GM20431 (cell line): ENCODE data around the gene RABGGTA.

ENCODE experiments used
- in situ Hi-C: fragments of 300-500 bp; cut with MseI, MboI; formaldehyde crosslinking; loops from one replicate; pipeline ENCODE4 v1.15.0; 2020; ENCODE audit warnings: low sequenced_read_pairs; ENCODE audit not compliant: unreplicated experiment

Gene RABGGTA, protein sequence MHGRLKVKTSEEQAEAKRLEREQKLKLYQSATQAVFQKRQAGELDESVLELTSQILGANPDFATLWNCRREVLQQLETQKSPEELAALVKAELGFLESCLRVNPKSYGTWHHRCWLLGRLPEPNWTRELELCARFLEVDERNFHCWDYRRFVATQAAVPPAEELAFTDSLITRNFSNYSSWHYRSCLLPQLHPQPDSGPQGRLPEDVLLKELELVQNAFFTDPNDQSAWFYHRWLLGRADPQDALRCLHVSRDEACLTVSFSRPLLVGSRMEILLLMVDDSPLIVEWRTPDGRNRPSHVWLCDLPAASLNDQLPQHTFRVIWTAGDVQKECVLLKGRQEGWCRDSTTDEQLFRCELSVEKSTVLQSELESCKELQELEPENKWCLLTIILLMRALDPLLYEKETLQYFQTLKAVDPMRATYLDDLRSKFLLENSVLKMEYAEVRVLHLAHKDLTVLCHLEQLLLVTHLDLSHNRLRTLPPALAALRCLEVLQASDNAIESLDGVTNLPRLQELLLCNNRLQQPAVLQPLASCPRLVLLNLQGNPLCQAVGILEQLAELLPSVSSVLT

DNA sequence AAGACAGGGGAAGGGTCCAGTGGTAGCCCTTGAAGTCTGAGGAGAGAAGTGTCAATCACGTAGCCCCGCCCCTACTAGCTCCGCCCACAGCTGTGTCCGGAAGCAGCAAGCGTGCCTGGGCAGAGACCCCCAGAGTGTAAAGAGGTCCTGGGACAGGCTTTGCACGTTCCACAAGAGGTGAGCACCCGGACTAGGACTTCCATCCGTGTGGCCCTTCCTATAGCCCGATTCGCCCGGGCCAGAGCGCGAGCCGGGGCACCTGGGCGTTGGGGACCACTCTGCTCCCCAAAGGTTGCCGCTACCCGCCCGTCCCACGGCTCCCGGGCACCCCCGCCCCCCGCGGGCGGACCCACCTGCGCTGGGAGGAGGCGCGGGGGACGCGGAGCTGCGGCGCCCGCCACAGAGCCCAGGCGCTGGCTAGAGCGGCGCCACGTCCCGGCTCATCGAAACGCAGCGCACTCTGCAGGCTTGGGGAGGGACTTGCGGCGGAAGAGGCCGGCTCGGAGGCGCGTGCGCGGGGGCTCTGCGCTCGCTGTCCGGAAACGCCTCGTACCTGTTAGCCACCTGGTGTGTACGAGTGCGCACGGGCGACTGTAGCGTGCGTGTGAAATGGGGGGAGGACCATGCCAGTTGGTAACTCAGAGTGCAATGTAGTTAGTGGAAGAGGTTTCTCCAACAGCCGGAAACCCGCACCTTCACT lies at the start of gene RABGGTA:
RABGGTA (minus strand) TSS at position 464 of the 700 bp plus-strand sequence. CDS start 482 bp downstream, outside the sequence.
- in situ Hi-C loops: no loop called here

DNA sequence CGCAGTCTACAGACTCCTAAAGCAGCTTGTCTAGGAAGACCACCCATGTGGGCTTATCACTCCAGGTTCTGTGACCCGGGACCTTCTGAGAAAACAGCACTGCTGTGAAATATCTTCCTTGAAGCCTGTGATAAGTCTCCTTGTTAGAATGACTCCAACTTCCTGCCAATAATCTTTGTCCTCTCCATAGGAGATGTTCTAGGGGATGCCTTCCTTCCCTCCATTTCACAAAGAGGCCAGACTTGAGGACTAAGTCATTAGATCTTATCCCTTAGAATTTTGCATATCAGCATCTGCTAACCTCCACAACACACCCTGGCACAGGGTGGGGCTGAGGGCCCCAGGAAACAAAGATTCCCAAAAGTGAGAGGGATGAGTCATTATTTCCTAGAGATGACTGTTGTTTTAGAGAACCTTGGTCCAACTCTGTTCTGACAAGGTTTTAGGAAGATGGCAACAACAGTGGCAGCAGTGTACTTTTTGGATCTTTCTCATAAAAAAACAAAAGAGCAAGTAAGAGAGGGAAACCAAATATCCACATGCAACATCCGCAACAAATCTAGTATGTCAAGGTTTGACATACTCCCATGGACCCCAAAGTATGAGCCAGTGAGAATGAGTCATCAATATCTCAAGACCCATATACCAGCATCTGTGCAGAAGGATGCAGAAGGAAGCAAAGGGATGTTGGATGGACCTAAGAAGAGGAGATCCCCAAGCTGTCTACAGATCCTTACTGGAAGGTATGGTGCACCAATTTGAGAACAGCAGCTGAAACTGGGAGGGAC lies 45.9 kb upstream of the RABGGTA start:
- in situ Hi-C loops: no loop called here

DNA sequence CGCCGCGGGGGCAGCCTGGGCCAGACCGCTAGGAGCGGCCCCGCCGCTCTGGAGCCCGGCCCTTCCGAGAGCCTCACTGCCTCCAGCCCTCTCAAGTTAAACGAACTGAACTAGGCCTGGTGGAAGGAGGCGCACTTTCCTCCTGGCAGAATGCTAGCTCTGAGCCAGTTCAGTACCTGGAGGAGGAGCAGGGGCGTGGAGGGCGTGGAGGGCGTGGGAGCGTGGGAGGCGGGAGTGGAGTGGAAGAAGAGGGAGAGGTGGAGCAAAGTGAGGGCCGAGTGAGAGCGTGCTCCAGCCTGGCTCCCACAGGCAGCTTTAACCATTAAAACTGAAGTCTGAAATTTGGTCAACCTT lies 45.2 kb upstream of the RABGGTA start:
- in situ Hi-C loops: no loop called here

DNA sequence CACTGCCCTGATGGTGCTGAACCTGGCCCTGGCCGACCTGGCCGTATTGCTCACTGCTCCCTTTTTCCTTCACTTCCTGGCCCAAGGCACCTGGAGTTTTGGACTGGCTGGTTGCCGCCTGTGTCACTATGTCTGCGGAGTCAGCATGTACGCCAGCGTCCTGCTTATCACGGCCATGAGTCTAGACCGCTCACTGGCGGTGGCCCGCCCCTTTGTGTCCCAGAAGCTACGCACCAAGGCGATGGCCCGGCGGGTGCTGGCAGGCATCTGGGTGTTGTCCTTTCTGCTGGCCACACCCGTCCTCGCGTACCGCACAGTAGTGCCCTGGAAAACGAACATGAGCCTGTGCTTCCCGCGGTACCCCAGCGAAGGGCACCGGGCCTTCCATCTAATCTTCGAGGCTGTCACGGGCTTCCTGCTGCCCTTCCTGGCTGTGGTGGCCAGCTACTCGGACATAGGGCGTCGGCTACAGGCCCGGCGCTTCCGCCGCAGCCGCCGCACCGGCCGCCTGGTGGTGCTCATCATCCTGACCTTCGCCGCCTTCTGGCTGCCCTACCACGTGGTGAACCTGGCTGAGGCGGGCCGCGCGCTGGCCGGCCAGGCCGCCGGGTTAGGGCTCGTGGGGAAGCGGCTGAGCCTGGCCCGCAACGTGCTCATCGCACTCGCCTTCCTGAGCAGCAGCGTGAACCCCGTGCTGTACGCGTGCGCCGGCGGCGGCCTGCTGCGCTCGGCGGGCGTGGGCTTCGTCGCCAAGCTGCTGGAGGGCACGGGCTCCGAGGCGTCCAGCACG lies 44.6 kb upstream of the RABGGTA start:
- in situ Hi-C loops: no loop called here

DNA sequence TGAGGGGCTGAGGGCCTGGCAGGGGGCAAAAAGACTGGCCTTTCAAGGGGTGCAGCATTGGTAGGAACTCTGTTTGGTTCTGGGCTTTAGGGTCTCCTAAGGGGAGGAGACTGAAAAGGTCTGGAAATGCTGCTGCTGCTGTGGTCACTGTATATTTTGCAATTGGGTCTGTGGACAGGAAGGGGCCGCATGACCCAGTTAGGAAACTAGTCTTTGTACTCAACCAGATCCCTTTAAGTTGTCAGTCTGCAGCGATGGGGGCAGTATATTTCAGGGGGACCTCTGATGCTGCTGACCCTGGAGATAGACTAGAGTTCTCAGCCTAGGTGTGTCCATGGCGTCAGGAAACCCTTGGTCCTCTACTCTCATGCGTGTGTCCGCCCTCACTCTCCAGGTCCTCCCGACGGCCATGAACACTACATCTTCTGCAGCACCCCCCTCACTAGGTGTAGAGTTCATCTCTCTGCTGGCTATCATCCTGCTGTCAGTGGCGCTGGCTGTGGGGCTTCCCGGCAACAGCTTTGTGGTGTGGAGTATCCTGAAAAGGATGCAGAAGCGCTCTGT lies 43.9 kb upstream of the RABGGTA start:
- in situ Hi-C loops: no loop called here

DNA sequence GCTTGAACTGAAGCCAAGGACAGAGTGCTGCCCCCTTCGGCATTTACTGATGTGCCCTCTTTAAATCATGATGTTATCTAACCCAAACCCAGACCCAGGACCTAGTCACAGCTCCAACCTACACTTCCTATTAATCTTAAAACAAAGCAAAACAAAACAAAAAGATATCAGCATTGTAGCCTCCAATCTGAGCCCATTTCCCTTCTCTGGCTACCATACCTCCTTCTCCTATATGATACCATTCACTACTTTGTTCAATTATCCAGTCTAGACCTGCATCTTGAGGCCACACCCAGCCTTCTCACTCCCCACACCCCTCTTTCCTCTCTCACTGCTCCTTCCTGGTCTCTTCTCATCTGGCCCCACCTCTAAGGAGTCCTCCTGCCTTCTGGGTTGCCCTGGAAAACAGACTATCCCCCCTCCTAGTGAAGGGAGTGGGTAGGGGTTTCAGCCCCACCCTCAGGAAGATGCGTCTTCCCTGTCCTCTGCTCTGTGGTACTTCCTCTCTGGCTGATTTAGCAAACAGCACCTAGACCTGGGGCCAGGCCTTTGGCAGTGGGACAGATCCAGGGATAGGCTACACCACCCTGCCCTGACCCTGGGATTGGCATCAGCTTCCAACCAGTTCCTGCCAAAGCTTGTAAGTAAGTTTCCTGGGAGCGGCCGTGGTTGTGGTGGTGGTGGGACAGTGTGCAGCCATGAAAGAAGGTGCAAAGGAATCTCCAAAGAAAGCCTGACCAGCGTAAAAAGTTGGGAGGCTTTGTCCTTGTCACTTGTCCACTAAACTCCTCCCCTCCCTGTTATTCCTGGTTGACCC lies 43.2 kb upstream of the RABGGTA start:
- in situ Hi-C loops: no loop called here

DNA sequence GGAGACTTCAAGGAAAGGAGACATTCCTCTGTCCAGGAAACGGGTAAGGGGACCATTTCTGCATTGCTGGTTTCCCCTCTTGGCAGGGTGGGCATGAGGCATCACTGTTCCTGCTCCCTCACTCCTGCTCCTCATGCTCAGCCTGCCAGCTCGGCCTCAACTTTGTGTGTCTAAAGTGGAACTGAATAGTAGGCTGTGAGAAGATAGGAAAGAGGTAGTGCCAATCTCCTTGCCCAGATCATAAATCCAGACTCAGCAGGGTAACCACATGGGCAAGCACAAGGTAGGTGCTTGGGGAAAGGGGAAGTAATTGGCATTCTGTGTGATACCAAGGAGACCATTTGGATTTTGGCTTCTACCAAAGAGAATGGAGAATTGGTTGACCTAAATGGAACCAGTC lies 42.5 kb upstream of the RABGGTA start:
- in situ Hi-C loops: no loop called here

DNA sequence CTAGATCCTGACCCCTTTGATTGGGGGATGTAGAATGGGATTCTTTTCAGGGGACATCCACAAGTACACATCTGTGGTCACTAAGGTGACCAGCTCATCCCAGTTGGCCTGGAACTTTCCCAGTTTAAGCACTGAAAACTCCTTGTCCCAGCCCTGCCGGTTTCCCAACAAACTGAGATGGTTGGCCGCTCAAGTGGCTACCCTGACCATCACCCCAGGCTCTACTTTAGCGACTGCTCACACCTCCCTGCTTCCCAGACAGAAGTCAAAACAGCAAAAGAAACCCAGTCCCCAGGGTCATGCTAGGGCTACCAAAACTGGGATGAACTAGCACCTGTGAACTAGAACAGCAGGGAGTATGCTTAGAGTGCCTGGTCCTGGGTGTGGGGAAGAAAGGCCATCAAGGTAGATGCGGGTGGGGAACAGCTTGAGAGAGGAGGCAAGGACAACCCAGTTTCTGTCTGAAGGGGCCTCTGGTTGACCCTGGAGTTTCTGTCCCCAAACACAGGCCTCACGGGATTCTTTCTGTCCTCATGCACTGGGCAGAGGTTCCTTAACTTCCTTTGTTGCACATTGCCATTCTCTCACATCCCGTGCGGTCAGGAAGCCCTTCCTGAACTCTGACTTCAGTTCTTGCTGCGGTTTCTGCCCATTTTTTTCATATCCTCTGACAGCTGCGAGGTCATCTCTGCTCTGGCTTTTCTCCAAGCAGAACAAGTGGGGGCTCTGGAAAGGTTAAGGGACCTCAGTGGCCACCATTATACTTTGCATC lies 41.5 kb upstream of the RABGGTA start:
- in situ Hi-C loops: no loop called here

DNA sequence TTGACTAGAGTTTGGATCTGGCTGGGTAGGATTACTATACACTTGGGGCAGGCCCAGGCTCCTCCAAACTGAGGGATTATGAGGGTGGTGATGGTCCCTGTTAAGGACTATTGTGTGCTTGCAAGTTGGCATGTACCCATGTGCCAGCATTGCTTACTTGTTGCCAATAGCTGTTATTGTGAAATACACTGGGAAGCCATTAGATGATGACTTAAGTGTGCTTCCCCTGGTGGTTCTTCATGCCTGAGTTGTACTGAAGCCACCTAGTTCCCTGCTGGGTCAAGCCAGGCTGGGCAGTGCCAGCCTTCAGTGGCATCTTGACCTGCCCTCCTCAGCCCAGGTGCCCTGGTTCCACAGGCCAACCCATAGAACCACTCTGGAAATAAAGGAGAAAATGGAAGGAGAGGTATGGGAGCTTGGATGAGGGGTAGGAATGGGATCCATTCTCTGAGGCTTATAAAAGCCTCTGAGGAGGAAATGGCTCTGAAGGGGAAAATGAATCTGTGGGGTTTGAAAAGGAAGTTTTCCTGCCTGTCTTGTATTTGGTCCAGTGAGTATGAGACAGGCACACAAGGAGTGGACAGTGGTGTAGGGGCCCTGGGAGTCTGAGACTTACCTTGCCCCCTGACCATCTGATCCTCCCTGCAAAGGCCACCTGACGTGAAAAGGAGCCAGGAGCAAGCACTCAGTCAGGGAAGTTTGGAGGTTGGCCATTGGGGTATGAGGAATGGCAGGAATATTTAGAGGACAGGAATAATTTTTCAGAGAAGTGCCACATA lies 40.6 kb upstream of the RABGGTA start:
- in situ Hi-C loops: no loop called here

DNA sequence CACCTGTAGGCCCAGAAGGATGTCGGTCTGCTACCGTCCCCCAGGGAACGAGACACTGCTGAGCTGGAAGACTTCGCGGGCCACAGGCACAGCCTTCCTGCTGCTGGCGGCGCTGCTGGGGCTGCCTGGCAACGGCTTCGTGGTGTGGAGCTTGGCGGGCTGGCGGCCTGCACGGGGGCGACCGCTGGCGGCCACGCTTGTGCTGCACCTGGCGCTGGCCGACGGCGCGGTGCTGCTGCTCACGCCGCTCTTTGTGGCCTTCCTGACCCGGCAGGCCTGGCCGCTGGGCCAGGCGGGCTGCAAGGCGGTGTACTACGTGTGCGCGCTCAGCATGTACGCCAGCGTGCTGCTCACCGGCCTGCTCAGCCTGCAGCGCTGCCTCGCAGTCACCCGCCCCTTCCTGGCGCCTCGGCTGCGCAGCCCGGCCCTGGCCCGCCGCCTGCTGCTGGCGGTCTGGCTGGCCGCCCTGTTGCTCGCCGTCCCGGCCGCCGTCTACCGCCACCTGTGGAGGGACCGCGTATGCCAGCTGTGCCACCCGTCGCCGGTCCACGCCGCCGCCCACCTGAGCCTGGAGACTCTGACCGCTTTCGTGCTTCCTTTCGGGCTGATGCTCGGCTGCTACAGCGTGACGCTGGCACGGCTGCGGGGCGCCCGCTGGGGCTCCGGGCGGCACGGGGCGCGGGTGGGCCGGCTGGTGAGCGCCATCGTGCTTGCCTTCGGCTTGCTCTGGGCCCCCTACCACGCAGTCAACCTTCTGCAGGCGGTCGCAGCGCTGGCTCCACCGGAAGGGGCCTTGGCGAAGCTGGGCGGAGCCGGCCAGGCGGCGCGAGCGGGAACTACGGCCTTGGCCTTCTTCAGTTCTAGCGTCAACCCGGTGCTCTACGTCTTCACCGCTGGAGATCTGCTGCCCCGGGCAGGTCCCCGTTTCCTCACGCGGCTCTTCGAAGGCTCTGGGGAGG lies 39.5 kb upstream of the RABGGTA start, which contains the start of gene LTB4R:
LTB4R (plus strand) TSS at position 857 of the 959 bp plus-strand sequence. CDS start 4,150 bp downstream, outside the sequence.
- in situ Hi-C loops: no loop called here

DNA sequence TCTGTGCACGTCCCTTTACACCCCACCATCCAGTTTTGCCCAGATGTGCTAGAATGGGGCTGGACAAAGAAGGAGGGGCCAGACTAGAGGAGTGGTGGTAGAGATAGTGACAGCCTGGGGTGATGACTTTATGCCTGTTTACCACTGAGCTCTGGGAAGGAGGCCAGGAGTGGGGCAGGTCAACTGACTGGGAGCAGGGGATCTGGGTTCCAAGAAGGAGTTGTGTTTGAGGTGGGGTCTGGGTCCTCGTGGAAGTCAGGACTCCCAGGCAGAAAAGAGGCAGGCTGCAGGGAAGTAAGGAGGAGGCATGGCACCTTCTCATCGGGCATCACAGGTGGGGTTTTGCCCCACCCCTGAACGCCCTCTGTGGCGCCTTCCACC lies 38.9 kb upstream of the RABGGTA start:
- in situ Hi-C loops: no loop called here

DNA sequence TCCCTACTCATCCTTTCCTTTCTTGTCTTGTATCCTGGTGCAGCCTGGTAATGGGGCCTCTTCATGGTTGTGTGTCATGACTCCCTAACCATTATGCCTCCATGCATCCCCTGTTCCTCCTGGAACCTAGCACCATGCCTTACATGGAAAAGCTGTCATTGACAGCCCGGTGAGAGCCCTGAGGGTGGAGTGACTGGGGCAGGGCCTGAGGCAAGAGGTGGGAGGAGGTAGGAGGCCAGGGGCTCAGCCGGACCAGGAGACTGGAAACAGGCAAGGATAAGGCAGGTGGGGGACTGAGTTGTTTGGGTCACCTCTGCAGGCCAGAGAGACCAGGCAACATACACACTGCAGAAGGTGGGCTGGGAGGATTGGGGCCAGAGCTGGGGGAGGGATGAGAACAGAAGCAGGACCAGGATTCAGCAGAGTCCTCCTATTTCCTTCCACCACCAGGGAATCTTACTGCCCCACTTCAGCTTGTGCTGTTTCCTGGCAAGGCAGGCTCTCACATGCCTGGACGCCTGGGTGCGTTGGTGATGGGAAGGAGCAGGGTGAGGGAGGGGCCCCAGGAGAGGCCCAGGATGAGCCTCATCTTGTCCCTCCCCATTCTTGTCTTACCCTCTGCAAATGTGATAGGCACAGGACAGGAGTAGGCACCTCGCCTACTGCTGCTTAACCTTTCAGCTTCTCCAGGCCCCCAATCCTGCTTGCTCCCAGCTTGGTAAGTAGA lies 38.3 kb upstream of the RABGGTA start, which contains the start of gene LTB4R2:
LTB4R2 (plus strand) TSS at position 603 of the 727 bp plus-strand sequence. CDS start 525 bp downstream, outside the sequence.
- in situ Hi-C loops: no loop called here

DNA sequence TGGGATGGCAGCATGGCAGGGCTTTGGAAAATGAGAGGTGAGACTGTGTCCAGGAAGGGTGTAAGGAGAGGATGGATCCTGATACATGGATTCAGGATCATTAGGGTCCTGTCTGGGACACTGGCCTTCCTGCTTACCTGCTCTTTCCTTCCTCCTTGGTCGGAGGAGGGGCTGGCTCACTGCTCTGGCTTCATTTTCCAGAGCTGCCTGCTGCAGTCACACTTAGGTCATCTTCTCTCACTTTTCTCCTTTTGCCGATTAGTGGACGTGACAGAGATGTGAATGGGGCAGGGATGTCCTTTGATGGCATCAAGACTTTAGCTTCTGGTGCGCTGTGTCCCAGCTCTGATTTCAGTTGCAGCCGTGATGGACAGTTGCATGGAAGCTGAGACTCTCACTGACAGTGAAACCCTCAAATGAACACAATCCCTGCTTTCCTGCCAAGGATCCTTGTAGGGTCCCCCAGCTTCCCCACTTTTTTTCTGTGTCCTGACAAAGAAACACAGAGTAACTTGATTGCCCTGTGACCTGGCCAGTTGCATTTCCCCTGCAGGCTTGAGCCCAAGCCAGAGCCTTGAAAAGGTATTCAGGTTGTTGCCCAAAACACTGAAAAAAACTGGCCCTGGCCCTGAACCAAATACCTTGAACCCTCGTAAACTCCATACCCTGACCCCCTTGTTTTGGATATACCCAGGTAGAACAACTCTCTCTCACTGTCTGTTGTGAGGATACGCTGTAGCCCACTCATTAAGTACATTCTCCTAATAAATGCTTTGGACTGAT lies 37.1 kb upstream of the RABGGTA start:
- in situ Hi-C loops: no loop called here

DNA sequence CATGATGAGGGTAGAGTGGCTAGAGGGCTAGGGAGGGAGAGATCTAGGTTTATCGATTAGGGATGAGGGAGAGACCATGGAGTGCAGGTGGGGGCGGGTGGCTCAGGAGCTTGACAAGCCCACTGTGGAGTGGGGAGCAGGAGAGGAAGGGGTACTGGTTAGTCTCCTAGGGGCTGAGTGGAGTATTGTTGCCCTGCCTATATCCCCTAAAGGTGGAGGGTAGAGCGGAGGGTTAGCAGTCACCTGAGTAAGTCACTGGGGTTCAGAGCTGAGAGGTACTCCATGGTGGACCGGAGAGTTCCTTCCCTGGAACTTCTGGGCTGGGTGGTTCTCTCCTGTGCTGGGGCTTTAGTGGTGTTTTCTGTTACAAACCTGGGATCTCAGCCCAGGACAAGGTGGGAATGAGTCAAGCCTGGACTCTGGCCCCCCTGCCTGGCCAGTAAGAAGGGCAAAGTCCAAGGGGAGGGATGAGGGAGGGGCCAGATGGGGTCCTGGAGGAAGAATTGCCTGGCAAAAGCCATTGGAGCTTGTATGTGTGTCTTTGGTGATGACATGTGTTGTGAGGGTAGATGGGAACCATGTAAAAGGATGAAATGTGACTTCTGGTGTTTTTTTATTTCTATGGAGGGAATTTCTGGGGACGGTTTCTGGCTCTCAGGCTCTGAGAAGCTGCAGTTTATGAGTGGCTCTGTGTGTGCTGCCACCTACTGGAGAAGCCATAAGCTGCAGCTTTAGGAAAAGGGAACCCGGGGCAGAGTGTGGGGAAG lies 36.4 kb upstream of the RABGGTA start, which contains the start of gene CIDEB:
CIDEB (minus strand) TSS at position 403 of the 767 bp plus-strand sequence; CDS start at position 284, 119 bp downstream.
- in situ Hi-C loops: no loop called here
